GM12801 (cell line): ENCODE measurements around the gene SMOC2.

Source experiments
- TF ChIP-seq, protein P1 (sequence below): IDR thresholded peaks from one replicate; pipeline ENCODE4 v1.5.1; 2011; ENCODE audit warnings: control low read depth; ENCODE audit not compliant: insufficient read length; ENCODE audit errors: extremely low read depth

The SMOC2 gene

DNA sequence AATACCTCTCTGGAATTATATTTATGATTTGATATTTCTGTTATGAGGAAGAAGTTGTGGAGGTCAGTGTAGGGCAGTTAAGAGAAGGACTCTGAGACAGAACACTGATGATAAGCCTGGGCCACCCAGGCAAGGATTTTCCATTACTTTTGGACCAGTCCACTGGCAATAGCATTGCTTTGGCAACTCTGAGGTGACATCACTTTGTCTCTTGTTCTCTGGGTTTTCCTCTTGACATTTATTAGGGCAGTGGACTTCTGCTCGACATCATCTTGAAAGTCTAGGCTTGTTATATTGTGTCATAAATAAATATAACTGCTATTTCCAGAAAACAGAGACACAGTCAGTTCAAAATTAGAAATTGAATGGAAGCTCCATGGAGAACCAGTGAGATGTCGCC, 268.0 kb downstream of the SMOC2 start:
- TF ChIP-seq, protein P1, sequence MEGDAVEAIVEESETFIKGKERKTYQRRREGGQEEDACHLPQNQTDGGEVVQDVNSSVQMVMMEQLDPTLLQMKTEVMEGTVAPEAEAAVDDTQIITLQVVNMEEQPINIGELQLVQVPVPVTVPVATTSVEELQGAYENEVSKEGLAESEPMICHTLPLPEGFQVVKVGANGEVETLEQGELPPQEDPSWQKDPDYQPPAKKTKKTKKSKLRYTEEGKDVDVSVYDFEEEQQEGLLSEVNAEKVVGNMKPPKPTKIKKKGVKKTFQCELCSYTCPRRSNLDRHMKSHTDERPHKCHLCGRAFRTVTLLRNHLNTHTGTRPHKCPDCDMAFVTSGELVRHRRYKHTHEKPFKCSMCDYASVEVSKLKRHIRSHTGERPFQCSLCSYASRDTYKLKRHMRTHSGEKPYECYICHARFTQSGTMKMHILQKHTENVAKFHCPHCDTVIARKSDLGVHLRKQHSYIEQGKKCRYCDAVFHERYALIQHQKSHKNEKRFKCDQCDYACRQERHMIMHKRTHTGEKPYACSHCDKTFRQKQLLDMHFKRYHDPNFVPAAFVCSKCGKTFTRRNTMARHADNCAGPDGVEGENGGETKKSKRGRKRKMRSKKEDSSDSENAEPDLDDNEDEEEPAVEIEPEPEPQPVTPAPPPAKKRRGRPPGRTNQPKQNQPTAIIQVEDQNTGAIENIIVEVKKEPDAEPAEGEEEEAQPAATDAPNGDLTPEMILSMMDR: no peak

DNA sequence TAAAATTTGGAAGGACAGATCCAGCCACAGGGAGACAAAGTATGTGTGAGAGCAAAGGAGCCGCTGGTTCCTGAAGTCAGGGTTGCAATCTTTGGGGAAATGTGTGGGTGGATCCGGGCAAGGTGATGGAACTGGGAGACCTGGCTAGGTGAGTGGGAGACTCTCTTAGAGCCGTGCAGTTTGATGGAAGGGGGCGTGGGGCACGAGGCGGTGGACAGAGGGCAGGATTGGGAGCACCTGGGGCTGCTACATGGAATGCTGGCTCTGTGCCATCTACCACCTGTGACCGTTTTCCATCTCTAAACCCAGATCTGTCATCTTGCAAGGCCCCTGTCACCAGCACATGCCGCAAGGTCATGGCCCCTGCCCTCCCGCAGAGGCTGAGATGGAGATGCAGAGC, 268.4 kb downstream of the SMOC2 start:
- TF ChIP-seq, protein P1: no peak

DNA sequence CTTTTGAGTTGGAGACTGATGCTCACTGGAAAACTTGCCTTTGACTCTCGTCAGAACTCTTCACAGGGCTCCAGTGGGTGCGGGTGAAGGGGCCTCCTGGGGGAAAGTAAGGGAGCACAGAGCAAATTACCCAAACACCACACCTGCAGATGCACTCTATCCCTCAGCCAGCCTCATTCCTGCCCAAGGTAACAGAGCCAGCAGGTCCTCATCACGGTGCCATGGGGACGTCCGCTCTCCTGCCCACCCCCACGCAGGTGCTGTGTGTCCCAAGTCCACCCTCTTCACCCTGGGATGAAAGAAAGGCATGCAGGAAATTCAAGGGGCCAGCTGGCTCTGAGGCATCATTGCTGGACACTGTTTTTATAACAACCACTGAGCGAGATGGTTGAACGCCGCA, 269.0 kb downstream of the SMOC2 start:
- TF ChIP-seq, protein P1: no peak

DNA sequence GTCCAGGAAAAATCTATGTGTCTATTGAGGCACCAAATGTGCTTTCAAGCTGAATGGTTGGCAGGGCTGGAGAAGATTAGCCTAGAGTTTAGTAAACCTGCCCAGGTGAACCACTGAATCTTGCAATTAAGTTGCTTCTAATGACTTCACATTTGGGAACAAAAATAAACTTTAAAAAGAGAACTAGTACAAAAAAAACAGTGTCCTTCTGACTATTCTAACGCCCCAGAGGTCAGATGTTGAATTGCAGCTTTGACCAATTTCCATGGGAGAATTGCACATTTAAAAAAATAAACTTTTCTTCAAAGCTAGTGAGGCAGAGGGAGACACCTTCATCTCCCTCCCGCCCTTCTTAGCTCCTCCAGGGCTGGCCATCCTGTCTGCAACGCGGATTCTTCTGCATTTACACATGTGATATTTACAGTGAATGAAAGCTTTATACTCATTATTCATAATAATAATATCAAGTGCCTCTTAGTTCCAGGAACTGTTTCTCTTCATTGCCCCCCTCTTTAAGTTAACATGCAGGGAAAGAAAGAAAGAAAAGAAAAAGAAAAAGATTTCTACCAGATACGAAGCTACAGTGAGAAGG, 270.2 kb downstream of the SMOC2 start:
- TF ChIP-seq, protein P1: no peak

DNA sequence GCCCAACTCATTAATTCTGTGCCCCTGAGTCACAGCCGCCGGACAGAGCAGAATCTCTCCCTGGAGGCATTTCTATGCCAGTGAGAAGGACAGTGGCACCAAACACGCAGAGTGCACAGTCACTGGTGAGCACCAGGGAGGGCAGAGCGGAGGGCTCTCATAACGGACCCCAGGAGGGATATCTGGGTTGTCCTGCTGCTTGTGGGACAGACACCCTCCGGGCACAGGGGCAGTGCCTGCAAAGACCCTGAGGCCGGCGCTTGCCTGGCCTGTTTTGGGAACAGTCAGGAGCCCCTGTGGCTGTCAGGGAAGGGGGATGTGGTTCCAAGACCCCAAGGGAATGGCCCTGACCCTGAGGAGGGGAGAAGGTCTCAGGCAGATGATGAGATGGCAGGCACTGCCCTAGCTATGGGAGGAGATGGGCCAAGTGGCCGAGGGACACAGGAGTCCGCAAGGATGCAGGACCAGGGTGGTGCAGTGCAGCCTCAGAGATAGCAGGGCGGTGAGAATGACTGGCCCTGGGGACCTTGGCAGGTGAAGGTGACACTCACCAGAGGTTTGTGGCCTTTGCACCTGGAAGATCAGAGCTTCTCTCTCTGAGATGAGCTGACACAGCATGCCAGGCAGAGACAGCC, 270.8 kb downstream of the SMOC2 start:
- TF ChIP-seq, protein P1: no peak

DNA sequence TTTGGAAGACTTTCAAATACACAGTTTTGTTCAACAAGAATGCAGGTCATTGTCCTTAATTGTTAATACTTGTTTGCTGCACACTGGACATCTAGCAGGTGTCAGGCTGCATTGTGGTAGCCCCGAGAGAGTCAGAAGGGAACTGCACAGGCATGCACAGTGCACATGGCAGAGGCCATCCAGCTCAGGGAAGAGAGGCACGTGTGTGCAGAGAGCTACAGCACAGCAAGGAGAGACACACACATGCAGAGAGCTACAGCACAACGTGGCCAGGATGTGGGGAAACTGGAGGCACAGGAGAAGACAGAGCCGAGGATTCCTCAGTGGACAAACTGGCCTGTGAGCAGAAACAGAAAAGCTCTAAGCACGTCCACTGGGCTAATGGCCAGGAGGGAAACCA, 272.0 kb downstream of the SMOC2 start:
- TF ChIP-seq, protein P1: no peak

DNA sequence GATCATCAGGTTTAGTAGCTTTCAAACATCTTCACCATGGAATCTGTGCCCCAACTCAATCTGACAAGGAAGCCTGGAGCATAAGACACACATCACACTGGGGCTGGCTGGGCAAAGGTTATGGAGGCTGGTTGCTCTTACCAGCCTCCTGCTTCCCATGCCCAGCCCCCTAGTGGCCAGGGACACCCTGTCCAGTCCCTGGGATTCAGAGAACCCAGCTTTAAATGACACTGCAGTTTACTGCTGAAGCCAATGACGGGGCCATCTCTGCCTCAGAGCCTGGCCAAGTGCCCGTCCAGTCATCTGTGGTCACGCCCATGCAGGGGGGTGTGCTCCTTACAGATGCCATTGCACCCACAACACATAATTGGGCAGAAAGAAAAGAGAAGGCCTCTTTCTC, 272.9 kb downstream of the SMOC2 start:
- TF ChIP-seq, protein P1: no peak
